Breast epithelium (tissue), 4 donors: ENCODE data around the gene FLT4. TPM values are rescaled to one million over a fixed set of nuclear protein-coding genes. Genes with fewer than 3 reads are reported as not detected.

Source experiments
- DNase-seq, 2 donors: peaks; one replicate each; pipeline ENCODE4 v3.0.0-alpha.2; 2019; ENCODE audit warnings: low spot score in 2 of 2
- H3K27ac ChIP-seq, 2 donors: fragments of 200-600 bp; sonication (generic) in 1 of 2; one replicate each; pipeline ENCODE4 v1.5.1; 2016 to 2019; ENCODE audit warnings: mild to moderate bottlenecking in 1 of 2
- H3K27me3 ChIP-seq, 2 donors: fragments of 200-600 bp; sonication (generic) in 1 of 2; one replicate each; pipeline versions ENCODE4 v1.5.1 to v1.6.0; 2017 to 2019; ENCODE audit warnings: control low read depth in 1 of 2, mild to moderate bottlenecking in 1 of 2
- H3K36me3 ChIP-seq: fragments of 200-600 bp; one replicate; pipeline ENCODE4 v1.5.1; 2019
- H3K4me1 ChIP-seq, 2 donors: fragments of 200-600 bp; sonication (generic); one replicate each; pipeline ENCODE4 v1.5.1; 2016 to 2019; ENCODE audit warnings: control low read depth in 1 of 2
- H3K4me3 ChIP-seq, 3 donors: fragments of 200-600 bp; sonication (generic); 1 replicate in 2 of 3; 2 replicates in 1 of 3; pipeline ENCODE4 v1.5.1; 2016 to 2019; ENCODE audit warnings: mild to moderate bottlenecking in 3 of 3, moderate library complexity in 2 of 3
- H3K9me3 ChIP-seq, 2 donors: fragments of 200-600 bp; sonication (generic) in 1 of 2; one replicate each; pipeline ENCODE4 v1.5.1; 2016 to 2019; ENCODE audit warnings: control low read depth in 1 of 2
- CTCF ChIP-seq, 3 donors: fragments of 450-650 bp; IDR thresholded peaks; one replicate each; pipeline ENCODE4 v1.5.1; 2016 to 2017; ENCODE audit warnings: antibody characterized with exemption in 3 of 3, mild to moderate bottlenecking in 3 of 3, moderate library complexity in 3 of 3
- POLR2A ChIP-seq: fragments of 450-650 bp; IDR thresholded peaks from one replicate; pipeline ENCODE4 v1.6.1; 2016; ENCODE audit warnings: antibody characterized with exemption, mild to moderate bottlenecking, moderate library complexity
- POLR2AphosphoS5 ChIP-seq, 3 donors: sonication (generic); formaldehyde crosslinking; IDR thresholded peaks; one replicate each; pipeline ENCODE4 v1.6.1; 2017; ENCODE audit warnings: antibody characterized with exemption in 3 of 3
- intact Hi-C: fragments of 100-400 bp; cut with DNase I; formaldehyde crosslinking; loops from one replicate; pipeline ENCODE4 v1.15.1; 2023; ENCODE audit warnings: low total_unique reads
- total RNA-seq, 3 donors: library from RNA; depleted of rRNA; stranded (reverse); fragments of >200 nt; gene quantifications; one replicate each; pipeline ENCODE4 v1.1.0, GENCODE V29; 2016

FLT4 gene
- total RNA-seq, 3 donors from 2014 or later = 4.3 to 35.7 (median 7.9) TPM

- no peak overlapping the region for H3K4me3 ChIP-seq
- TF ChIP-seq POLR2A (no peak), CTCF (IDR thresholded peaks at IDR 0.05) (no peak), POLR2AphosphoS5 (IDR thresholded peaks at IDR 0.05) (no peak)
- DNase-seq = peak in 1 of 2 donors; percentile 39
- no peaks in the 10 kb centered on the region for H3K36me3 ChIP-seq
- no peaks in the 10 kb centered on the region for H3K27me3 ChIP-seq
- H3K9me3 ChIP-seq = no peaks in the 10 kb centered on the region
- intact Hi-C loops = no loop called here
- no peaks in the 10 kb centered on the region for H3K4me1 ChIP-seq
- no peak overlapping the region for H3K27ac ChIP-seq
Measured at GRCh38 chr5:180601591-180602480, 47.6 kb downstream of the FLT4 start.

- intact Hi-C loops = no loop called here
- no peaks in the 10 kb centered on the region for H3K27me3 ChIP-seq
- H3K9me3 ChIP-seq = no peaks in the 10 kb centered on the region
- DNase-seq = peak in 1 of 2 donors; percentile 35
- H3K27ac ChIP-seq = no peak overlapping the region
- TF ChIP-seq POLR2A (no peak), CTCF (IDR thresholded peaks at IDR 0.05) (no peak), POLR2AphosphoS5 (IDR thresholded peaks at IDR 0.05) (no peak)
- H3K36me3 ChIP-seq = no peaks in the 10 kb centered on the region
- H3K4me1 ChIP-seq = no peaks in the 10 kb centered on the region
- H3K4me3 ChIP-seq = no peak overlapping the region
Measured at GRCh38 chr5:180600554-180601041, 48.8 kb downstream of the FLT4 start.

- Histone ChIP-seq H3K27me3 (no peaks in the 10 kb centered on the region), H3K36me3 (no peaks in the 10 kb centered on the region), H3K4me3 (no peak overlapping the region), H3K4me1 (no peaks in the 10 kb centered on the region), H3K27ac (no peak overlapping the region), H3K9me3 (no peaks in the 10 kb centered on the region)
- TF ChIP-seq POLR2A = no peak
- no peak for TF ChIP-seq POLR2AphosphoS5 (IDR thresholded peaks at IDR 0.05)
- TF ChIP-seq CTCF (IDR thresholded peaks at IDR 0.05) = no peak
- peak in 1 of 2 donors; percentile 35 for DNase-seq
- intact Hi-C loops = no loop called here
Measured at GRCh38 chr5:180599981-180600553, 49.3 kb downstream of the FLT4 start.

- H3K27me3 ChIP-seq = no peaks in the 10 kb centered on the region
- TF ChIP-seq CTCF (IDR thresholded peaks at IDR 0.05) (no peak), POLR2AphosphoS5 (IDR thresholded peaks at IDR 0.05) (no peak), POLR2A (no peak)
- H3K4me1 ChIP-seq = no peaks in the 10 kb centered on the region
- intact Hi-C loops = no loop called here
- H3K27ac ChIP-seq = no peak overlapping the region
- H3K36me3 ChIP-seq = no peaks in the 10 kb centered on the region
- no peak for DNase-seq
- no peak overlapping the region for H3K4me3 ChIP-seq
- H3K9me3 ChIP-seq = no peaks in the 10 kb centered on the region
Measured at GRCh38 chr5:180599590-180599914, 49.8 kb downstream of the FLT4 start.
